NB4 (cell line): ENCODE measurements around the gene DLD.

Experiments
- DNase-seq: peaks from one replicate; pipeline ENCODE4 v3.0.0; 2010; ENCODE audit warnings: low read depth
- H3K4me3 ChIP-seq: one replicate; pipeline ENCODE4 v1.5.1; 2011; ENCODE audit warnings: mild to moderate bottlenecking, low read depth, low read length, moderate library complexity
- MYC ChIP-seq: IDR thresholded peaks from 2 replicates; pipeline ENCODE4 v1.6.1; 2011; ENCODE audit warnings: low read depth, low read length
- POLR2A ChIP-seq: IDR thresholded peaks from 2 replicates; pipeline ENCODE4 v1.6.1; 2011; ENCODE audit warnings: mild to moderate bottlenecking; ENCODE audit not compliant: insufficient read length; ENCODE audit errors: extremely low read depth
- TF ChIP-seq, protein P1 (sequence below): IDR thresholded peaks from 2 replicates; pipeline ENCODE4 v1.6.1; 2011; ENCODE audit warnings: low read depth, low read length
- TF ChIP-seq, protein P2 (sequence below): IDR thresholded peaks from one replicate; pipeline ENCODE4 v1.5.1; 2012; ENCODE audit warnings: low read depth, low read length

DLD gene

DNA sequence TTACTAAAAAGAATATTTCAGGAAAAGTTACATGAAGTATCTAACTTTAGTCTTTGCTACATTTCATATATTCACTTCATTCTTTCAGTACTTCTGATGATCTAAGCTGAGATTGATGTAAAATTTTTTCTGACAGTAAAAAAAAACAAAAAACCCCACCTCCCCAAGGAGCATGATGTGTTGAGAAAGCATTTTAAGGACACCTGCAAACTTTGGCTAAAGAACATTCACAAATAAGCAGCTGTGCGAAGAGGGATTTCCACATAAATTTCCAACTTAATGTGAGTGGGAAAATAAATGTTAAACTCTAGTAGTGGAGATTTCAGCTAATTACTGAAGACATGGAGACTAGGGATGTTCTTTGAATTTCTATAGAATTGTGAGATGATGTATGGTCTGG, 35.5 kb downstream of the DLD start:
- no peak overlapping the region for H3K4me3 ChIP-seq
- DNase-seq = no peak
- TF ChIP-seq MYC (no peak), POLR2A (no peak)
- TF ChIP-seq, protein P1, sequence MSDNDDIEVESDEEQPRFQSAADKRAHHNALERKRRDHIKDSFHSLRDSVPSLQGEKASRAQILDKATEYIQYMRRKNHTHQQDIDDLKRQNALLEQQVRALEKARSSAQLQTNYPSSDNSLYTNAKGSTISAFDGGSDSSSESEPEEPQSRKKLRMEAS = no peak
- TF ChIP-seq, protein P2, sequence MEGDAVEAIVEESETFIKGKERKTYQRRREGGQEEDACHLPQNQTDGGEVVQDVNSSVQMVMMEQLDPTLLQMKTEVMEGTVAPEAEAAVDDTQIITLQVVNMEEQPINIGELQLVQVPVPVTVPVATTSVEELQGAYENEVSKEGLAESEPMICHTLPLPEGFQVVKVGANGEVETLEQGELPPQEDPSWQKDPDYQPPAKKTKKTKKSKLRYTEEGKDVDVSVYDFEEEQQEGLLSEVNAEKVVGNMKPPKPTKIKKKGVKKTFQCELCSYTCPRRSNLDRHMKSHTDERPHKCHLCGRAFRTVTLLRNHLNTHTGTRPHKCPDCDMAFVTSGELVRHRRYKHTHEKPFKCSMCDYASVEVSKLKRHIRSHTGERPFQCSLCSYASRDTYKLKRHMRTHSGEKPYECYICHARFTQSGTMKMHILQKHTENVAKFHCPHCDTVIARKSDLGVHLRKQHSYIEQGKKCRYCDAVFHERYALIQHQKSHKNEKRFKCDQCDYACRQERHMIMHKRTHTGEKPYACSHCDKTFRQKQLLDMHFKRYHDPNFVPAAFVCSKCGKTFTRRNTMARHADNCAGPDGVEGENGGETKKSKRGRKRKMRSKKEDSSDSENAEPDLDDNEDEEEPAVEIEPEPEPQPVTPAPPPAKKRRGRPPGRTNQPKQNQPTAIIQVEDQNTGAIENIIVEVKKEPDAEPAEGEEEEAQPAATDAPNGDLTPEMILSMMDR = no peak

DNA sequence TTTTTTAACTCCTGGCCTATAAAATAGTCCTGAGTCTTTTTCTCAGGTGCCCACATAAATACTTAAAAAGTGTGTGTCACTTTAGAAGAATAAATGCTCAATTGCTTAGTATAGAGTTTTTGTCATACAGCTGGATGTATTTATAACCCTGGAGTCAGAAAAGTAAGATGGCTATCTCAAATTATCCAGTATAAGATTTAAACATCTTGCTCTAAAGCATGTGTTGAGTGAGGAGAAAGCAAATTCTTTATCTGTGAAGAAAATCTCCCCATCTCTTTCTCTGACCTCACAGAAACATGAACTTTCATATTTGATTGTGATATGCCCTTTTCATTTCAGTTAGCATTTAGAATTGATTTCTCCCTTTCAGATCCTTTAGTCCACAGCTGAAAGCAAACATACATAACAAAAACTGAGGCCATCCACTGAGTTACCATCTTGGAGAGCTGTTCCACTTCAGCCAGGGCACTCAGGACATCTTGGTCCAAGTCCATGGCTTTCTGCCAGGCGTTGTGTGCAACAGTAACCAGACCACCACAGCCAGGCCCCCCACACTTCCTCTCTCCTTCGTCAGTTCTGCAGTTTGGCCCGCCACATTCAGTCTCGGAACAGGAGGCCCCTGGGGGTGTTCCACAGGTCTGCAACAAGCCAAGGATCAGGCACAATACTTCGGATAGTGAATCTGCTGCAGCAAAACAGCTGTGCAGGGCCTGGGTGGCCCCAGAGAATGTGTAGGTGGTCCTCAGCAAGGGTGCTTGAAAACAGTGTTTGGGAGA, 40.9 kb downstream of the DLD start:
- no peak overlapping the region for H3K4me3 ChIP-seq
- DNase-seq = no peak
- no peak for TF ChIP-seq MYC
- no peak for TF ChIP-seq POLR2A
- TF ChIP-seq, protein P2 = no peak
- TF ChIP-seq, protein P1 = no peak

DNA sequence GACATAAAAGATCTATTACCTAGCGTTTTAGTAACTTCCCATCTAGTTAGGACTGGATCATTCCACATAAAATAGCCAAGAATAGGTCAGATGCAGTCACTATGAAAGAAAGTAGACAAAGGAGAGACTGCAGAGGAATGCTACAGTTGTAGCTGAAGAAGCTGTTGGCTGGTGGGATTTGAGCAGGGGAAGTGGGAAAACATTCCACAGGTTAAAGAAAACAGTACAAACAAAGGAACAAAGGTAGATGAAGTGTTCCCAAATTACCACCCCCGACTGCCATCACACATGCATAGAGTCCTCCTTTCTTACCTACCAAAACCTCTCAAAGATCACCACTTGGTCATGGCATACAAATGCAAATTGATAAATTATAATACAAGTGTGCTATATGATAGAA, 41.8 kb downstream of the DLD start:
- no peak overlapping the region for H3K4me3 ChIP-seq
- DNase-seq = no peak
- TF ChIP-seq POLR2A = no peak
- TF ChIP-seq, protein P2 = no peak
- TF ChIP-seq, protein P1 = no peak
- TF ChIP-seq MYC = no peak

DNA sequence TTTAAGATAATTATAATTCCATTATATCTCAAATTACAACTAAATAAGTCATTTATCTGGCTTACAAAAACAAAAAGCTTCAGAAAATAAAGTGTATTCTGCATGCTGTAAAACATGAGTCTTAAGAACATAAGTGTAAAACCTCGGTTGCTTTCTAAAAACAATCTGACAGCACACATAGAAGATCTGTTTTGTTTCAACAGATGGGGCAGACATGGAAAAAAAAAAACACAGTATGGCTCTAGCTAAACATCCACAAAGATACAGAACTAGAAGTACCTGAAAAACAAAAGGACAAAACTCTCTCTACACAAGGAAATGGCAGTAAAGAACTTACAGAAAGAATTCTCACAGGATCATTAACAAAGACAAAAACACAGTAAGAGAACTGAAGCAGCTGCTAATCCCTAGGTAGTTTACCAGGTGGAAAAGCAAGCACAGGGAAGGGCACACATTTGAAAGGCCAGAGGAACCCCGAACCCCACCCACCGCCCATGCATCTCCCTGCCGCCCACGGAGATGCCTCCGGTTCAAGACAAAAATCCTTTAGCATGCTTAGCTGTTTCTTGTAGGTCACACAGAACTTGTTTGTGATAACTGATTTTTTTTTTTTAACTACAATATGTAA, 42.5 kb downstream of the DLD start:
- no peak overlapping the region for H3K4me3 ChIP-seq
- TF ChIP-seq, protein P2 = no peak
- TF ChIP-seq POLR2A (no peak), MYC (no peak)
- TF ChIP-seq, protein P1 = no peak
- DNase-seq = no peak

DNA sequence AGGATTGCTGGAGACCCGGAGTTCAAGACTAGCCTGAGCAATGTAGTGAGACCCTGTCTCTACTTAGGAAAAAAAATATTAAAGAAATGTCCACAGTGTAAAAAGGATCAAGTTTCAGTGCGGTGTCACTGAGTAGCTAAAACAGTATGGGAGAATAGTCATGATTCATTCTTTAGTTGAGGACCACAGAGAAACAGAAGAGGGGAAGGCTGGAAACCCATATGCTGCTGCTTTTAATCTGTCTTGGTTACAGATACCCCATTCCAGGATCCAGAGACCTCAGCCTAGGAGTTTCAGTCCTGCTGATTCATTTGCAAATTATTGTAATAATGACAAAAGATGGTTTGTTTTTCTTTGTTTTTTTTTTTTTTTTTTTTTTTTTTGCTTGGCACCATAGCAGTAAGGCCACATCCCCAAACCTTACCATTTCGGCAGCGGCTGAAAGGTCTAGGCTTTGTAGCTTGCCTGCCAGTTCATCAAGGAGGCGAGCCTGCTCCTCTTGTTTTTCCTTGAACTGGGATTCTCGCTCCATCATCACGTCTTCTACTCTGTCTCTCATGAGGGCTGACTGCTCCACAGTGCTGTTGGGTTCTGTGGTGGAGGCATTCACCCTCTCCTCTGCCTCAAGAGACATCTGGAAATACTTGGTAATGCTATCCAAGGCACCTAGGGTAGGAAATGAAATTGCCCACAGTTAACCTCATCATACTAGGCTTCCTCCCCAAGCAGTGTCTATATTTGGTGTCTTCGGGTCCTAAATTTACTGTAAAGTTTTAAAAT, 44.2 kb downstream of the DLD start:
- TF ChIP-seq, protein P1 = no peak
- TF ChIP-seq, protein P2 = no peak
- TF ChIP-seq POLR2A (no peak), MYC (no peak)
- DNase-seq = no peak
- H3K4me3 ChIP-seq = no peak overlapping the region
